Left hindlimb (tissue), 1 donor: ENCODE results near the gene DUSP12.
A peak's percentile ranks its signal among the peaks of the same experiment; 100 is the strongest.
"Not testable (repeated sequence)": the region's sequence is repeated elsewhere in the genome, so short reads cannot be mapped to it uniquely, and the experiment has no call there.

Experiments
- DNase-seq: peaks from one replicate; pipeline ENCODE4 v3.0.0-alpha.2; 2018

The DUSP12 gene

DNA sequence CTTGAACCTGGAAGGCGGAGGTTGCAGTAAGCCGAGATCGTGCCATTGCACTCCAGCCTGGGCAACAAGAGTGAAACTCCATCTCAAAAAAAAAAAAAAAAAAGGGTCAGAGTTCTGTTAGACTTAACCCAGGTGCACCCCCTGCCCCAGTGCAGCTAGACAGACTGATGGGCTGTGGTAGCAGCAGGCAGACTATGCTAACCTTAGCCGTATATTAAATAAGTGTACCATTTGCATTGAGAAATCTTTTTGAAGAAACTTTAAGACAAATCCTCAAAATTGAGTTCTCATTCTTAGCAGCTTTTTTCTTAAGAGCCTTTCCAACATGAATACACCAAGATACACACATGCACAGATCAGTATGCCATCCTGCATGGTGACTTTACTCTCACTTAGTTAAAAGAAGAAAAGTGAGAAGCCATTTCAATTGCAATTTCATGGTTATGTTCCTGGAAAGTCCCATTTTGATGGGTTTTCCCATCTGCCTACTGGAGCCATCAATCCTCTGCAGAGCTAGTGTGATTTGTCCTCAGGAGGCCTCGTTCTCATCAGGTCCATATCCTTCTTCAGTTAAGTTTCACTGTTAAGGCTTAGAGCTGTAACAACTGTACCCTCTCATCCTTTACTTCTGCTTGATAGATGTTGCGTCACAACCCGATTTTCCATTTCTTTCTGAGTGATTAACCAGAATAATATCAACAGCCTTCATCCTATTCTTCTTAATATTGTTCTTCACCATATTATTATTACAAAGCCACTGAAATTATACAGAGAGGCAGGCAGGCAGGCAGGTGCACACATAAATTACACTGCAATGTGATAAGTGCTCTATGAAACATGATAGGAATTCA lies 21.0 kb upstream of the DUSP12 start:
- DNase-seq = no peak

DNA sequence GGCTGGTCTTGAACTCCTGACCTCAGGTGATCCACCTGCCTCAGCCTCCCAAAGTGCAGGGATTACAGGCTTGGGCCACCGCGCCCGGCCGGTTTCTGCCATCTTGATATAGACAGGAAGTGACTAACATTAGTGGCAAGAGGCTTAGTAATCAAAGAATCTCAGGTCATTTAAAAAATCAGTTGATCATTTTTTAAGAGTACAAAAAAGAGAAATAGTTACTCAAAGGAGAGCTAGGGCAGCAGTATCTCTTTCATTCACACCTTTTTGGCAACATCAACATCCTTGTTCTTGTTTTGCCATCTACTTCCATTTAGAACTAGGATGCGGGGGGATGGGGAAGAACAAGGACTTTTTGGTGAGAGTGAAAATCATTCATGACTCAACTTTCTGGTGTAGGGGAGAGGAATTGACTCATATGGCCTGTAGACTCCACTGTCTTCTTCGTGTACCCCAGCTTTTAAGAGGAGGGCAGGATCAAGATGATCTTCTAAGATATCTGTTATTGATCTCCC lies 19.5 kb upstream of the DUSP12 start:
- no peak for DNase-seq

DNA sequence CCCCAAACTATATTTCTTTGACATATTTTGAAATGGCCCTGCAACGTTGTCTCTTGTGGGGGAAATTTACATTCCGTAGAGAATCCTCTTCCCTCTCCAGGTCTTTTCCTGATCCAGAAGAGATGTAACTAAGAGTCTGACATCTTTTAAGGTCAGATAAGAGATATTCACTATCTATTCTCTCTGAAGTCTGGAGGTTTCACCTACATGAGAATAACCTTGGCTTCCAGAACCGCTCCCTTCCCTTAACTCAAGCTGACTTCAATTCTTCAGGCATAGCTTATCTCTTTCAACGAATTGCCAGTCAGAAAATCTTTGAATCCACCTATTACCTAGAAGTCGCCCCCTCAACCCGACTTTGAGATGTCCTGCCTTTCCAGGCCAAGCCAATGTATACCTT lies 18.3 kb upstream of the DUSP12 start:
- no peak for DNase-seq

DNA sequence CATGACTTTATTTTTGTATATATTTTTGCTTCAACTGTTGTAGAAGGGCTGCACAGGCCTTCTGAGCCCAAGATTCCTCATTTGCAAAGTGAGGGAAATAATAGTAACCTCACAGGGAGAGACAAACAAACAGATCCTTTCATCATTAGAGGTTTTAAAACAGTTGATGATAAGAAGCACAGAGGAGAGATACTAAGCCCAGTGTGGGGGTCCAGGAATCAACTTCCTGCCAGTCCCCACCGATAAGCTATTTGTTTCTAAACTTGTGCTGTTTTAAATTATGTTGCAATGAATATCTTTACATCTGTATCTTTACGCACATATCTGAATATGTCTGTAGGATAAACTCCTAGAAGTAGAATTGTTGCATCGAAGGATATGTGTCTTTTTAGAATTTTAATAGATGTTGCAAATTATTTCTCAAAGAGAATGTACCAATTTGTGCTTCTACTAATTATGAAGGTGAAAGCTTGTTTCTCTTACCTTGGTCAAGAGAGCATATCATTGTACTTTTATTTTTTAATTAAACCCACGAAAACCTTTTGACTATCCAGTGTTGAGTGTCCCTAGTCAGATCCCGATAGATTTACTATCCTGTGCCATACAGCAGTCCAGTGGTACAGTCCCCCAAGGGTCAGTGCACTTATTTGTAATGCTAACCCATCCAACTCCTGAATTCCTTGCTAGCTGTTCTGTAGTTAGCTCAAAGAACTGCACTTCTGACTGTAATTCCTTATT lies 17.4 kb upstream of the DUSP12 start:
- DNase-seq = no peak

DNA sequence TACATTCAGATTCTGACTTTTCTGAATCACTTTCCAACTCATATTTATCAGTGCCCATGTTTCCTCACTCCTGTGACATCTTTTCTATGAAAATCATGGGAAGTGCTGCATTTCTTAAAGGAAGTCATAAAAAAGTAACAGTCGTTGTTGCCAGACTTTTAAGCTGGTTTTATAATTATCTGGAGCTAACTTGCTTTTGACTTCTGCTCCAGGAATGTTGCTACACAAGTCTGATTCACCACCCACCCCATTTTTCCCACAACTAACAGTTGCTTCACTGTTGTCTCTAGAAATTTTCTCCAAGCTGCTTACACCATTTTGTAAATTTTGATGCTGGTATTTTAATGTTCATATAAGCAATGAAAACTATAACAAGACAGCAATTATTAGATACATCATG lies 16.1 kb upstream of the DUSP12 start:
- no peak for DNase-seq

DNA sequence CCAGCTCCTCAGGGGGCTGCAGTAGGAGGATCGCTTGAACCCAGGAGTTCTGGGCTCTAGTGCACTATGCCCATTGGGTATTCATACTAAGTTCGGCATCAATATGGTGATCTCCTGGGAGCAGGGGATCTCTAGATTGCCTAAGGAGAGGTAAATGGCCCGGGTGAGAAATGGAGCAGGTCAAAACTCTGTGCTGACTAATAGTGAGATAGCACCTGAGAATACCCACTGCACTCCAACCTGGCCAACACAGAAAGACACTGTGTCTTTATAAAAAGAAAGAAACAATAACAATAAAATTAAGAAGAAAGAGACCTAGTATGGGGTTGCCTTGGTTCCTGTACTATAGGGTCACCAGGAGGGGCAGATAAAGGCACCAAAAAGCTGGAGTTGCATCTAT lies 13.7 kb upstream of the DUSP12 start:
- no peak for DNase-seq

DNA sequence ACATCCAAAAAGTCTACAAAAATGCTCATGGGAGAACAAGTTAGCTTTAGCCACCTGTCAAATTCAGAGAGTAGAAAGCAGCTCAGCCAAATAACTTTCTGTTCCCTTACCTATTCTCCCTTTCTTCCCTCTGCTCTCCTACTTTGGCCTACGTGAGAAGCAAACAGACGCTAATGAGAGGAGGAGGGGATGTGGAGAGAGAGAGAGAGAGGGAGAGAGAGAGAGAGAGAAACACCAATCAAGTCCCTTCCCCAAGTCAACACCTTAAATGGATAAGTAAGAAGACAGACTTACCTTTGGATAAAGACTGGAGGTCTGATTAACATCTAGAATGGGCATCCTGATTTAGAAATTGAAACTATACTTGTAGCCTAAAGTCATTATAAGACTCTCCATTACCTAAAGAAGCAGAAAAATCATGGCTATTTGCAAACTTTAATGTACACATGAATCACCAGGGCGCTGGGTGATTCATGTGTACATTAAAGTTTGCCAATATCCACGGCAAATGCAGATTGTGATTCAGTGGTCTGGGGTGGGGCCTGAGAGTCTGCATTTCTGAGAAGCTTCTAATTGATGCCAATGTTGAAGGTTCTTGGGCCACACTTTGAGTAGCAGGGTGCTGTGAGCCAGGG lies 13.1 kb upstream of the DUSP12 start:
- DNase-seq = no peak

DNA sequence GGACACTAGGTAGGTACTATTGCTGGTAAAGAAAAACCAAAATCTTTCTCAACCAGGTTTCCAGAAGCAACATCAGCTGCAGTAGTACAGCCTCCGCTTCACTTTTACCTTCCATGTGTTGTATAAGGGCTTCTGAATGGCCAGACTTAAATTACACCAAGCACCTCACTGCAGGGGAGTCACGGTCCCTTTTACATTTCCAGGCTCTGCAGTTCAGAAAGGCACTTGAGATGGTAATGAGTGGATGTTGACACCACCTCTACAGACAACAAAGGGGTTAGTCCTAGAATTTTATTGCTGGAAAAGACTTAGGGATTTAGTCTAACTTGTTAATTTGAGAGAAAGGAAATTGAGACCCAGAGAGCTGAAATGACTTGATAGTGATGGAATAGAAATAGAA lies 12.0 kb upstream of the DUSP12 start:
- no peak for DNase-seq

DNA sequence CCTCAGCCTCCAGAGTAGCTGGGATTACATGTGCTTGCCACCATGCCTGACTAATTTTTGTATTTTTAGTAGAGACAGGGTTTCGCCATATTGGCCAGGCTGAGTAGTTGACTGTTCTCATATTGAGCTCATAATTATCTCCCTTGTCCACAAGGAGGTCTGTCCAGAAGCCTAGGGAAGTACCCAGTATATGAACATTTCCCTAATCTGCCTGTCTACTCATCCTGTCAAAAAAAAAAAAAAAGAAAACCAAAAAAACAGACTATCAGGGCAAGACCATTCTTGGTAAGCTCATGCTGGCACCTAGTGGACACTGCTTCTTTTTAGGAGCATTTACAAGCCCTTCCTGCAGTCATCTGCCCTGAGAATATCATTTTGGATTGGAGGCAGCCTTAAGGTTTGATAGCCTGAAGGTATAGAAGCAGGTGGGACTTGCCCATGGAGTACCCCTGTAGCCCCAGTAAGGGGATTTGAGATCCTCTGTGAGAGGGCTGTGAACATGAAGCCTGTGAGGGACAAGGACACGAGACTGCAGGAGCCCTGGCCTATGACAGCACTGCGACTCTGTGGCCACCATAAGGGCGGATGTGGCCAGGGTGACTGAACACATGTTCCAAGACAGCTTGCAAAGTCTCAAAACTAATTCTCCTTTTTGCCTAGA lies 10.8 kb upstream of the DUSP12 start:
- DNase-seq = no peak

DNA sequence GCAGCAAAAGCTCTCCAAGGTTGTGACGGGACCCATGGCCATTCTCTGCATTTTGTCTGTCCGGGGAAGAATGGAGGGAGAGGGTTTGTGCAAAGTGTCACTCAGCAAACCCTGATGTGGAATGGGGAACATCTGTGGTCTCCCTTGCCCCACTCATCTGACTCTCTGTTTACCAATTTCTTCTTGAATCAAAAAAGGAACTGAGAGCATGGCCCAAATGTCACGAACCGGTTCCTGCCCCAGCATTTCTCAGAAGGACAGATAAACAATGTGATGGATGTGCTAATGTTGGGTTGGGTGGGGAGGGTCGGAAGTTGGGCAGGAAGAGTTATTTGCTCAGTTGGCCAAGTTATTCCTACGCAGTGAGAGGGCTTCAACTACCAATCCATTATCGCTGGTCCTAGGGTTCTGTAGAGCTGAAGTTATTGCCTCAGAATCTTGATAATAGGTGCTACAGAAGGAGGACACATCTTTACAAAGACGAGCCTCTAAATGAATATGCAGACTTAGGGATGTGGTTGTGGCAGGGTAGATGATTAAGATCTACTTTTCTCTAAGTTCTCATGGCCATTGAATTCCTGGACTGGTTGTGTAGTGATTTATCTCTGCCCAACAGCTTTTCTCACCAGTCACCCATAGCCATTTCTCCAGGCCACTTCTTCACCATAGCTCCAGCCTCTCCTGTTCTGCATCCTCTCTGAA lies 9.6 kb upstream of the DUSP12 start:
- no peak for DNase-seq

DNA sequence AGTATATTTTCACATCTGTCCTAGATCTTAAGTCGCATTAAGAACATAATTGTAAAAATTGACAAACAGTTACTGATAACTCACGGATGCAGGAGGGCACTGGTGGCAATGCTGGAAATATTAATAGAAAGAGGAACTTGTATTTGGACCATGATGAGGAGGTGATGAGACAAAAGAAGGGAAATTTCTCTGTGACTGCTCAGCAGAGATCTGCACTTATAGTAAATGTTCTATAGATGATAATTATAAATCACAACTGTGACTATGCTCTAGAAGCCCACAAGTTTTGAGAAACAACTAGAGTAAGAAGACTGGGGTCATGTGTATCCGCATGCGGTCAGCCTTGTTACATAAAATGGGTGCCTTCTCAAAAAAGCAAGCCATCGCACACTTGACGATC lies 8.7 kb upstream of the DUSP12 start:
- no peak for DNase-seq

DNA sequence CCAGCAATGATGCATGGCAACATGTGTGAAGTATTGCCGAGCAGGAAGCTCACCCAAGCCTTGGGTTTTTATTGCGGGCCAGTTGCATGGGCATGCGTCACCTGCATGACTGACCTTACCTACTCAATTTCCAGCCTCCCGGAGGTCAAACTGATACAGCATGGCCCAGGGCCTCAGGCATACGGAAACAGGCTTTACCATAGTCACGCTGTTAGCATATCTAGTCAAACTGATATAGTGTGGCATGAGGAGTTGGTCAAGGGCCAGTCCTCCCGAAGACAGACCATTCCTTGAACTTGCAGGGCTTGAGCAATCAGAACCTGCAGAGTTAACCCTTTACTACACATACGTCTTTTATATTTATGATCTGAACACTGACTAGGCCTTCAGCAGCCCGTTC lies 6.4 kb upstream of the DUSP12 start:
- DNase-seq = no peak

DNA sequence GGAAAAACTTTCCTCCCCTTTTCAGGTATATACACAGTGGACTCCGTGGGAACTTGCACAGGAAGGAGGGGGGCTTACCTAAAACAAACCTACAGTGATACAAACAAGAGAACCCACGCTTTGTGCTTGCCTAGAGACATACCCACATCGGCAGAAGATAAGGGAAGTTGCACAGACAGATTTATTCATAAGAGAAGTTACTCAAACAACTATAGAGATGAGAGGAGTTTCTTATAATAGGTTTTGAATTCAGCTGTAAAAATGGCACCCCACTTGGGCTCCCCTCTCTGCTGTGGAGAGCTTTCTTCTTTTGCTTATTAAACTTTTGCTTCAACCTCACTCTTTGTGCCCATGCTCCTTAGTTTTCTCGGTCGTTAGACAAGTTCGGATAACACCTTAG lies 1.8 kb upstream of the DUSP12 start:
- DNase-seq = no peak

DNA sequence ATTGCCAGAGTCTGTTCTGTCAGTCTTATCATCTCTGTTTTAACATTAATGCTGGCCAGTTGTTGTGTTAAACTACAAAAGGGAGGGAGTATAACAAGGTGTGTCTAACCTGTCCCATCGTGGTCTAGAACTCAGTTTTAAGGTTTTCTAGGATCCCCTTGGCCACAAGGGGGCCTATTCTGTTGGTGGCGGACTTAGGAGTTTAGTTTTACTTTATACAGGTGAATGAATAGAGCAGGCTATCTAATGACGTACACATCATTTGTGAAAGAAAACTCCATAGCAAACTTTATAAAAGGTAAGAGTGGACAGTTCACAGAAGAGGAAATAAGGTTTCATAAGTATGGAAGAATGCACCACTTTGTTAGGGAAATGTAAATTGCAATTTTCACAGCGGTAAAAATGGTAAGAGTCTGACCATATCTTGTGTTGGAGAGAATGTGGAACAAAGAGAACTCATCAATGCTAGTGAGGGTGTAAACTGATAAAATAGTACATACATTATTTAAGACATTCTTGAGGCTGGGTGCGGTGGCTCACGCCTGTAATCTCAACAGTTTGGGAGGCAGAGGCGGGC lies 14.0 kb downstream of the DUSP12 start:
- DNase-seq = no peak

DNA sequence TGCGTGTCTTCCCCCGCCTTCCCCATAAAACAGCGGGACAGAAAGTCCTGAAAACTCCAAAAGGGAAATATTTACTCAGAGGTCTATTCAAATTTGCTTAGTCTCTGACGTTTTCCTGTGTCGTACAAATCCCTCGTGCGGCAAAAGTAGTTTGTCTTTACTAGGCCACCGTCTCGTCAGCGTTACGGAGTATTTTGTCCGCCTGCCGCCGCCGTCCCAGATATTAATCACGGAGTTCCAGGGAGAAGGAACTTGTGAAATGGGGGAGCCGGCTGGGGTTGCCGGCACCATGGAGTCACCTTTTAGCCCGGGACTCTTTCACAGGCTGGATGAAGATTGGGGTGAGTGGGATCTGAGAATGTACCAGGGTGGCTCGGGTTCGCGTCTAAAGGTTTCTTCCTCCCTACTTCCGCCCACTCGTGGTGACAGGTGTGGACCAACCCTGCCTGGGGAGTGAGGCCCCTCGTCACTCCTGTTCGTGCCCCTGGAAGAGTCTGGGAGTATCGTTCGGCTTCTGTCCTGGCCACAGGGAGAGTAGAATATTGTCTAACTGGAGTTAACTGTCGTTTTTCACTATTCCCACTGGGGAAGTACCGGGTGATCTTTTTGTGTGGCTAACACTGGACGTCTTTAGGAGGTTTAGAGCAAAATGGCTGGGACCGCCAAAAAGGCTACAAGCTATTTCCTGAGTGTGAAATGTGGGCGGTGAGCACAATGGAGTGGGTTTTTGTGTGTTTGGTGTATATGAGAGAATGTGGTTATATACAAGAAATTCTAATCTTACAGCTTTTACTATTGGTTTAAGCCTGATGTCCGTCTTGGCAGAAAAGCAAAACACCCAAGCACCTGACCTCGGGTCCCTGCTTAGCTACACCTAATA lies 16.8 kb downstream of the DUSP12 start, which contains the start of gene ATF6:
TSS of gene ATF6 (plus strand) at position 219 of the 880 bp plus-strand sequence. CDS start at position 260, 41 bp downstream.
- DNase-seq = peak; percentile 94

DNA sequence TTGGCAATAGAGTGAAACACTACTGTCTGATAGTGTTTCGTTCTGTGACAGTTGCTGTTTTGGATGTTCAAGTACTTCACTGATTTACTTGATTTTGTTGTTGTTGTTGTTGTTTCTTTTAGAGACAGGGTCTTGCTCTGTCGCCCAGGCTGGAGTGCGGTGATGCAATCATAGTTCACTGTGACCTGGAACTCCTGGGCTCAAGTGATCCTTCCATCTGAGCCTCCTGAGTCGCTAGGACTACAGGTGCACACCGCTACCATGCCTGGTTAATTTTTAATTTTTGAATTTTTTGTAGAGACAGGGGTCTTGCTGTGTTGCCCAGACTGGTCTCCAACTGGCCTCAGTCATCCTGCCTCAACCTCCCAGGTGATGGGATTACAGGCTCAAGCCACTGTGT lies 18.9 kb downstream of the DUSP12 start:
- DNase-seq = no peak

DNA sequence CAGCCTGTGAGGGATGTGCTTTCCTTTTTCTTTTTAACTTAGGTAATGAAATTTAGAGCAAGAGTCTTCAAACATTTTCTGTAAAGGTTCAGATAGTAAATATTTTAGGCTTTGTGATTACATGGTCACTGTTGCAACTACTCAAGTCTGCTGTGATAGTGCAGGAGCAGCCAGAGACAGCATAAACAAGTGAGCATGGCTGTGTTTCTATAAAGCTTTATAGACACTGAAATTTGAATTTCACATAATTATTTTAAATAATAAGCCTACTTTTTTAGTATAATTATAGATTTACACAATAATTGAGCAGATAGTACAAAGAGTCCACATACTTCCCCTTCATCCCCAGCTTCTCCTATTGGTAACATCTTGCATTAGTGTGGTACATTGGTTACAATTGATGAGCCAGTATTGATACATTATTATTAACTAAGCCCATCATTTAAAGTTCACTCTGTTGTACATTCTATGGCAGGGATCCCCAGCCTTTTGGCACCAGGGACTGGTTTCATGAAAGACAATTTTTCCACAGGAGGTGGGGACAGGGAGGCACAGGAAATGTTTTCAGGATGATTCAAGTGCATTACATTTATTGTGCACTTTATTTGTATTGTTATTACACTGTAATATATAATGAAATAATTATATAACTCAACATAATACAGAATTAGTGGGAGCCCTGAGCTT lies 19.5 kb downstream of the DUSP12 start:
- DNase-seq = no peak

DNA sequence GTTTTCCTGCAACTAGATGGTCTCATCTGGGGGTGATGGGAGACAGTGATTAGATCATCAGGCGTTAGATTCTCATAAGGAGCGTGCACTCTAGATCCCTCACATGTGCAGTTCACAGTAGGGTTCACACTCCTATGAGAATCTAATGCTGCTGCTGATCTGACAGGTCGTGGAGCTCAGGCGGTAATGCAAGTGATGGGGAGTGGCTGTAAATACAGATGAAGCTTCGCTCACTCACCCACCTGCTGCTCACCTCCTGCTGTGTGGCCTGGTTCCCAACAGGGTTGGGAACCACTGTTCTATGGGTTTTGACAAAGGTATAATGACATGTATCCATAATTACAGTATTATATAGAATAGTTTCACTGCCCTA lies 20.1 kb downstream of the DUSP12 start:
- not testable (repeated sequence) for DNase-seq

DNA sequence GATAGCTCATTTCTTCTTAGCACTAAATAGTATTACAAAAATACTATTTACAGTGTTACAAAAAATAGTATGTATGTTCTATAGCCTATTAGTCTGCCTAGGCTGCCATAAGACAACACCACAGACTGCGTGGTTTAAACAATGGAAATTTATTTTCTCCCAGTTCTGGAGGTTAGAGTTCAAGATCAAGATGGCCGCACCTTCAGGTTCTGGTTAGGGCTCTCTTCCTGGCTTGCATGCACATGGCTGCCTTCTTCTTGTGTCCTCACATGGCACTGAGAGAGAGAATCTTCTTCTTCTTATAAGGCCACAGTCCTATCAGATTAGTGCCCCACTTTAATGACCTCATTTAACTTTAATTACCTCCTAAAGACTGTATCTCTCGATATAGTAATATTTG lies 20.7 kb downstream of the DUSP12 start:
- no peak for DNase-seq

DNA sequence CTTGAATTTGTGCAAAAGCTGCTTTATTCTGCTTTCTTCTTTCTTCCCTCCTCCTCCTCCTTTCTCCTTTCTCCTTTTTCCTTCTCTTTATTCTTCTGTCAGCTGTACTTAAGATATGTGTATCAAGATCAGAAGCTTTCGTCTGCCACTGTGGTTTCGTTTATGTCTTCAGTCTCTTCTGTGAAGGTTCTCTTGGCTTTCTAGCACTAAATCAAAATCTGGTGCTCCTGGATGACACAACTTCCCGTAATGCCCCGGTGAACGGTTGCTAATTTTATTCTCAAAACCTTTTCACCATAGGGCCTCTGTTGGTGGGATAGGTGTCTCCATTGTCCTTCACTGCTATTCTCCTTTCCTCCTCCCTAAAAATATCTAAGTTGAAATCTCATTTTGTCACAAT lies 21.6 kb downstream of the DUSP12 start:
- no peak for DNase-seq
